Keratinocyte (primary cell): ENCODE measurements around the gene NRSN2.

ENCODE experiments used
- EZH2 ChIP-seq: IDR thresholded peaks from one replicate; pipeline ENCODE4 v1.6.1; 2012; ENCODE audit warnings: inconsistent platforms, mild to moderate bottlenecking, low read length, moderate library complexity
- TF ChIP-seq, protein P1 (sequence below), 3 experiments: IDR thresholded peaks in 1 of 3; conservative IDR thresholded peaks in 1 of 3; optimal IDR thresholded peaks in 1 of 3; 2 replicates in 2 of 3; 3 replicates in 1 of 3; pipeline versions ENCODE3 to v1.5.1; 2011; ENCODE audit warnings: low read length in 3 of 3, mild to moderate bottlenecking in 3 of 3, moderate library complexity in 2 of 3, control low read depth in 1 of 3, inconsistent platforms in 1 of 3; ENCODE audit not compliant: insufficient read depth in 2 of 3; ENCODE audit errors: extremely low read depth in 1 of 3

DNA sequence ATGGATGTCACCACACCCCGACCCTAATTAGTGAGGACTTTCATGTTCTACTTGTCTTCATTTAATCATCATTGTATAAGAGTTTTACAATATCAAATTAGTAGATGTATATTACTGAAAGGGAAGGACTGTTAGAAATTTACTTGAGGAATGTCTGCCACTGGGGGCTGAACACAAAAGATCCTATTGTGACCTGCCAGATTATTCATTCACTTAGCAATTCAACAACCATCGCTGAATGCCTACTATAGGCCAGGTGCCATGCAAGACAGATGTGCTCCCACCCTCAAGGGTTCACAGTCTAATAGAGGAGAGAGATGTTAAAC, 53.2 kb downstream of the NRSN2 start:
- TF ChIP-seq, protein P1, sequence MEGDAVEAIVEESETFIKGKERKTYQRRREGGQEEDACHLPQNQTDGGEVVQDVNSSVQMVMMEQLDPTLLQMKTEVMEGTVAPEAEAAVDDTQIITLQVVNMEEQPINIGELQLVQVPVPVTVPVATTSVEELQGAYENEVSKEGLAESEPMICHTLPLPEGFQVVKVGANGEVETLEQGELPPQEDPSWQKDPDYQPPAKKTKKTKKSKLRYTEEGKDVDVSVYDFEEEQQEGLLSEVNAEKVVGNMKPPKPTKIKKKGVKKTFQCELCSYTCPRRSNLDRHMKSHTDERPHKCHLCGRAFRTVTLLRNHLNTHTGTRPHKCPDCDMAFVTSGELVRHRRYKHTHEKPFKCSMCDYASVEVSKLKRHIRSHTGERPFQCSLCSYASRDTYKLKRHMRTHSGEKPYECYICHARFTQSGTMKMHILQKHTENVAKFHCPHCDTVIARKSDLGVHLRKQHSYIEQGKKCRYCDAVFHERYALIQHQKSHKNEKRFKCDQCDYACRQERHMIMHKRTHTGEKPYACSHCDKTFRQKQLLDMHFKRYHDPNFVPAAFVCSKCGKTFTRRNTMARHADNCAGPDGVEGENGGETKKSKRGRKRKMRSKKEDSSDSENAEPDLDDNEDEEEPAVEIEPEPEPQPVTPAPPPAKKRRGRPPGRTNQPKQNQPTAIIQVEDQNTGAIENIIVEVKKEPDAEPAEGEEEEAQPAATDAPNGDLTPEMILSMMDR (optimal IDR thresholded peaks at IDR 0.05 in 1 of 3, IDR thresholded peaks at IDR 0.05 in 1 of 3, conservative IDR thresholded peaks at IDR 0.05 in 1 of 3; ENCODE audit: extremely low read depth in 1 of 3, insufficient read depth in 2 of 3, low read length in 3 of 3), result no peak
- no peak for TF ChIP-seq EZH2
